NCI-H2029 (cell line): ENCODE data around the gene CAMTA1.
"Not testable (repeated sequence)": the region's sequence is repeated elsewhere in the genome, so short reads cannot be mapped to it uniquely, and the experiment has no call there.

Experiments used
- DNase-seq: peaks from one replicate; lab custom pipeline; 2025; lab: John Stamatoyannopoulos, UW

CAMTA1 gene, protein sequence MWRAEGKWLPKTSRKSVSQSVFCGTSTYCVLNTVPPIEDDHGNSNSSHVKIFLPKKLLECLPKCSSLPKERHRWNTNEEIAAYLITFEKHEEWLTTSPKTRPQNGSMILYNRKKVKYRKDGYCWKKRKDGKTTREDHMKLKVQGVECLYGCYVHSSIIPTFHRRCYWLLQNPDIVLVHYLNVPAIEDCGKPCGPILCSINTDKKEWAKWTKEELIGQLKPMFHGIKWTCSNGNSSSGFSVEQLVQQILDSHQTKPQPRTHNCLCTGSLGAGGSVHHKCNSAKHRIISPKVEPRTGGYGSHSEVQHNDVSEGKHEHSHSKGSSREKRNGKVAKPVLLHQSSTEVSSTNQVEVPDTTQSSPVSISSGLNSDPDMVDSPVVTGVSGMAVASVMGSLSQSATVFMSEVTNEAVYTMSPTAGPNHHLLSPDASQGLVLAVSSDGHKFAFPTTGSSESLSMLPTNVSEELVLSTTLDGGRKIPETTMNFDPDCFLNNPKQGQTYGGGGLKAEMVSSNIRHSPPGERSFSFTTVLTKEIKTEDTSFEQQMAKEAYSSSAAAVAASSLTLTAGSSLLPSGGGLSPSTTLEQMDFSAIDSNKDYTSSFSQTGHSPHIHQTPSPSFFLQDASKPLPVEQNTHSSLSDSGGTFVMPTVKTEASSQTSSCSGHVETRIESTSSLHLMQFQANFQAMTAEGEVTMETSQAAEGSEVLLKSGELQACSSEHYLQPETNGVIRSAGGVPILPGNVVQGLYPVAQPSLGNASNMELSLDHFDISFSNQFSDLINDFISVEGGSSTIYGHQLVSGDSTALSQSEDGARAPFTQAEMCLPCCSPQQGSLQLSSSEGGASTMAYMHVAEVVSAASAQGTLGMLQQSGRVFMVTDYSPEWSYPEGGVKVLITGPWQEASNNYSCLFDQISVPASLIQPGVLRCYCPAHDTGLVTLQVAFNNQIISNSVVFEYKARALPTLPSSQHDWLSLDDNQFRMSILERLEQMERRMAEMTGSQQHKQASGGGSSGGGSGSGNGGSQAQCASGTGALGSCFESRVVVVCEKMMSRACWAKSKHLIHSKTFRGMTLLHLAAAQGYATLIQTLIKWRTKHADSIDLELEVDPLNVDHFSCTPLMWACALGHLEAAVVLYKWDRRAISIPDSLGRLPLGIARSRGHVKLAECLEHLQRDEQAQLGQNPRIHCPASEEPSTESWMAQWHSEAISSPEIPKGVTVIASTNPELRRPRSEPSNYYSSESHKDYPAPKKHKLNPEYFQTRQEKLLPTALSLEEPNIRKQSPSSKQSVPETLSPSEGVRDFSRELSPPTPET (N-terminal part only)

GRCh38 chr1:6785318-6785727, at the start of gene CAMTA1:
CAMTA1 (plus strand) TSS chr1:6785454; CDS start chr1:6785531, 77 bp downstream.
- no peak for DNase-seq

DNA sequence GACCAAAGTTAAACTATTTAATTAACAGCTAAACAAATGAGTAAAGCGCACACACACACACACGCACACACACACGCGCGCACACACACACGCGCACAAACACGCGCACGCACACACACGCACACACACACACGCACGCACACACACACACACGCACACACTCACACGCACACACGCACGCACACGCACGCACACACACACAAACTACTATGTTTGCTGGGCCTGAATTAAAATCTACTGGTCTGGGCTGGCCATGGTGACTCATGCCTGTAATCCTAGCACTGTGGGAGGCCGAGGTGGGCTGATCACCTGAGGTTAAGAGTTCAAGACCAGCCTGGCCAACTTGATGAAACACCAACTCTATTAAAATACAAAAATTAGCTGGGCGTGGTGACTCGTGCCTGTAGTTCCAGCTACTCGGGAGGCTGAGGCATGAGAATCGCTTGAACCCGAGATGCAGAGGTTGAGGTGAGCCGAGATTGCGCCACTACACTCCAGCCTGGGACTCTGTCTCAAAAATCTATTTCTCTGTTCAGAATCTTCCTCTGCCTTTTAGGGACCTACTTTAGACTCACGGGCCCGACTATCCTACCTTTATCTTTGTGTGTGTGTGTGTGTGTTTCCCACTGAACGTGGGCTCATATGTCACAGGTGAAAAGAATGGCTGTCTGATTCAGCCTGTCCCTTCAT, 46.1 kb upstream of the CAMTA1 start:
- no peak for DNase-seq

GRCh38 chr1:6742676-6743188, 42.5 kb upstream of the CAMTA1 start:
- DNase-seq, result not testable (repeated sequence)

DNA sequence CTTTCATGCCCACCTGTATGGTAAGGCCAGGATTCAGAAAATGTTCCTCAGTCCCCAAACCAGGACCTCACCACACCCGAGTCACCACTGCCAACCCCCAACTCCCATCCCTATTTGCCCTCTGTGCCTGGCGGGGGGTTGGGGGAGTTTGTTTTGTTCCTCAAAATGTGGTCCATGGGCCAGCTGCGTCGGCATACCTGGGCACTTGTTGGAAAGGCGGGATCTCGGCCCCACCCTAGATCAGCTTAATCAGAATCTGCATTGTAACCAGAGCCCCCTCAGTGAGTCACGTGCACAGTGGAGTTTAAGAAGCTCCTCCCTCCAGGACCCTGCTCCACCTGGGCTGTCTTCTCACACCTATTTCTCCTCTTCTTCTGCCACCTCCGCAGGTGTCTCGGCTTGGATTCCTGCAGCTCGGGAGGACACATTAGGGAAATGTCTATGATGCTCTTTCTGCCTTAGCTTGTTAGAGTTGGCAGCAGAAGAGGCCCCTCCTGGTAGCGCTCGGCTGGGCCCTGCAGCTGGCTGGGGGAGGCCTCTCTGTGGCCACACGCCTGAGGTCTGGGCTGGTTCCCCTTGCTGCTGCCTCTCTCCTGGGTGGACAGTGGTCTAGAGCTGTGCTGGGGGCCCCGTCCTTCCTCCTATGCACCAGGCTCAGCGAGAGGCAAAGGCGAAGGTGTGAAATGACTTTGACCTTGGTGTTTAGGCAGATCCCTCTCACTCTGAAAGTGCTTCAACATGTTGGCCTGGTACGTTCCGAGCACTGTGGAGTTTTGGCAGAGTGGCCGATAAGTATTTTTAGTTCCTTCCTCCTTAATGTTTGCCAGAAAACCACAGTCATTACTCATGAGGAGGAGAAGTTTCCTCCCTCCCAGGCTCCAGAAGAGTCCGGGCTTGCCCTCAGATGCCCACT, 41.8 kb upstream of the CAMTA1 start:
- DNase-seq, result no peak

GRCh38 chr1:6745073-6745472, 40.2 kb upstream of the CAMTA1 start:
- no peak for DNase-seq

DNA sequence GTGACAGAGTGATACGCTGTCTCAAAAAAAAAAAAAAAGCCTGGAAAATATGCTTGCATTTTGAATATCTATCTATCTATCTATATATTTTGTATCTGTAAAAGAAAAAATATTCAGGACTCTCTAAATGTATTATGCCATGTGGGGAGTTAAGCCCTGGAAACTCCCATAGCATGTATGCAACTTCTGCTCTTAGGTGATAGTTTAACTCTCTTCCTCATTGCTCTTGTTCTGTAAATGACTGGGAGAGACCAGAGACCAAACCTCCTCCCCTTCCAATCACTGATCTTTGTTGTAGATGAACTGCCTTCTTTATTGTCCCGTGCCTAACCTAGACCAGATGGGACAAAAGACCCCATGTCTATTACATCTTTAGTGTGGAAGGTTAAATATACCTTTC, 37.6 kb upstream of the CAMTA1 start:
- no peak for DNase-seq

DNA sequence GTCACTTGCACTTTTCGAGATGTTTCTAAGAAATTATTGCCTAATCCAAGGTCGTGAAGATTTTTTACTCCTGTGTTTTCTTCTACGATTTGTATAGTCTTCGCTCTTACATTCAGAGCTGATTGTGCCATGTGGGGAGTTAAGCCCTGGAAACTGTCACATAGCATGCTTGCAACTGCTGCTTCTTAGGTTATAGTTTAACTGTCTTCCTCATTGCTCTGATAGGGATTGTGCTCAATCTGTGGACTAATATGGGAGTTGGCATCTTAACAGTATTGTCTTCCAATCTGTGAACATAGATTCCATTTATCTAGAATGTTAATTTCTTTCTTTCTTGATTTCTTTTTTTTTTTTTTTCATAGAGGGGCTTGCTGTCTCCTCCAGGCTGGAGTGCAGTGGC, 34.8 kb upstream of the CAMTA1 start:
- DNase-seq, result no peak

DNA sequence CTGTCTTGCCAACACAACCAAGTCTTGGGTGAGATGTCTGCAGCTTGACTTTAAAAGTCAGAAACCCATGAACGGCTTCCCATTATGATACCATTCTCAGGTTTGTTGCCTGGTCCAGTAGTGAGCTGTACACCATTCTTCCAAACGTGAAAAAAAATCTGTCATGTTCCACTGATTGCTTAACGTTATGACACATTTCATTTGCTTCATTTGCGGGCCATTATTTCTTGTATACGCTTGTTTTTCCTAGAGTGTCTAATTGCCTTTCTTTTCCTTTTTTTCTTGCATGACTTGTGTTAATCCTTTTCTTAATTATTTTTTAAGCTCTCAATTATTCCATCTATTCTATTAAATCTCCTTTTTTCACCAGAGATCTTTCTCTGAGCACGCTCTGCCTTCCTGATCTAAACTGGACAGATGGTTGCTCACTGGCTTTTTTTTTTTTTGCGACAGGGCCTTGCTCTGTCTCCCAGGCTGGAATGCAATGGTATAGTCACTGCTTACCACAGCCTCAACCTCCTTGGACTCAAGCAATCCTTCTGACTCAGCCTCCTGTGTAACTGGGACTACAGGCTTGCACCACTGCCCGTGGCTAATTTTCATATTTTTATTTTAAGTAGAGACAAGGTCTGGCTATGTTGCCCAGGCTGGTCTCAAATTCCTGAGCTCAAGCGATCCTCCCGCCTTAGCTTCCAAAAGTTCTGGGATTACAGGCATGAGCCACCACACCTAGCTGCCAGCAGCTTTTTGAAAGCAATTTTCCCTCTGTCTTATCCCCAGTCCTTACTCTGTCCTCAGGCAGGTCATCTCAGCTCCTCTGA, 31.7 kb upstream of the CAMTA1 start:
- DNase-seq, result no peak

DNA sequence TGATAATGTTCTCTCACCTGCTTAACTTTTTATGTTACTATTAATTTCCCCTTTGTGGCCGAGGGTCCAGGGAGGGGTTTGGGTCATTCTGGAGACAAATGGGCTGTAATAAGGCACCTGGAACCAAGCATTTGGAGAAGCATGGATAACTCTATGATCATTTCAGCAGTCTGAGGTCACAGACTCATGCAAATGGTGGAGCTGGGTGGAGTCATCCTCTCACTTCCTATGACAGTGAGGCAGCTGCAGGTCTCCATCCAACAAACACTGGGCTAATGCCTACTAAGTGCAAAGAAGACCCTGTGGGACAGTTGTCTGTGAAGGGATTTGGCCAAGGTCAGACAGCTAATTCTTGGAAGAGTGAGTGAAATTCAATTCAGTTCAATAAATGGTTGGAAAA, 28.8 kb upstream of the CAMTA1 start:
- DNase-seq, result no peak

DNA sequence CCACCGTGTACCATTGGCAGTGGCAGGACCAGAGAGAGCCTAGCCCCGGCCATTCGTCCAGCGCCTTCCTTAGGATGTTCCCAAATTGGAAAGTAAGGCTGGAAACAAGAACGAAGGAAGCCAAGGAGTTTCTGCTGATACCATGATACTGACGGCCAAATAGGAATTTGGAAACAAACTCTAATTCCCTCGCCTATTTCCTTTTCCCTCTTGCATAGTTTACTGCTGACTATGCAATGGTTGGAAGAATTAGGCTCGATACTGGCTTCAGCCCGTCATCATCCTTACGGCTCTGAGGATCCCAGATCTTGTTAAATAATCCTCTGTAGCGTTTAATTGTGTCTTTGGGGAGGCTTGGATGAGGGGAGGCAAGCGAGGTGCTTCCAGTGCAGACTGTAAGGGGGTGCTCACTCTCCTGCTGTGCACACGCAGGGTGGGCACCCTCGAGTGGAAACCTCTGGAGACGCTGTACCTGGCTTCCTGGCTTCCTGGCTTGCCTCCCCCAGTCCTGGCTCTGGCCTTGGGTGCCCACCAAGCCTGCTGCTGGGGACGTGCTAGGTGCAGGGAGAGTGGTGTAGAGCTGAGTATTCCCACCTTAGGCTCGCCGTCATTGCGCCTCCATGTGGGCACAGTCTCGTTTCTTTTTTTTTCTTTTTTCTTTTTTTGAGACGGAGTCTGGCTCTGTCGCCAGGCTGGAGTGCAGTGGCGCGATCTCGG, 27.4 kb upstream of the CAMTA1 start:
- no peak for DNase-seq

GRCh38 chr1:6761196-6761737, 24.0 kb upstream of the CAMTA1 start:
- no peak for DNase-seq

- no peak for DNase-seq
Measured at GRCh38 chr1:6762060-6762459, 23.2 kb upstream of the CAMTA1 start.

DNA sequence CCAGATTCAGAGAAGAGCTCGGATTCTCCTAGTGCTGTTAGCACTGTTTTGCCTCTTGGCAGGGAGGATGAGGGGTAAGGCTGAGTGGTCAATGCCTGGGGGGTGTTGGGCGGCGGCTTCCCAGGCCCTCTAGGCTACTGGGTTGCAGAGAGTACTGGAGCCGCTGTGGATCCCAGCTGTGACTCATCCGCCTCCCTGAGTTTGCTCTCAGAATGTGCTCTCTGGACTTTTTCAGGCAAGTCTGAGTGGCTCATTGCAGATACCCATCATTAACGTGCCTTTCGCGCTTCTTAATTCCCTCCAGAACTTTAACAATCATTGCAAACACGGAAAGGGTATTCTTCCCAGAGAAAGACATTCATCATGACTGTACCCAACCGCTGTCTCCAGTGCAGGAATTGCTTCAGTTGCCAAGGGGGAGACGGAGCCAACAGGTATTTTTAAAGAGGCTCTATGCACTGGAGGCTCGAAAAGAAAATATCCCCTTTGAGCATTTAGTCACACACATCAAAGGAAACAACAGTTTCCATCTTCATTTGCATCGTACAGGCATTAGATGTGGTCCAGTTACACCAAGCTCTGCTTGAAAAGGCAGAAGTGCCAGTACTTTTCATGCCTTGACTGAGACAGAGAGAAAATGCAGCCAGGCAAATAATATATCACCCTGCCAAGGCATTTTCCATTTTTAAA, 14.4 kb upstream of the CAMTA1 start:
- no peak for DNase-seq

DNA sequence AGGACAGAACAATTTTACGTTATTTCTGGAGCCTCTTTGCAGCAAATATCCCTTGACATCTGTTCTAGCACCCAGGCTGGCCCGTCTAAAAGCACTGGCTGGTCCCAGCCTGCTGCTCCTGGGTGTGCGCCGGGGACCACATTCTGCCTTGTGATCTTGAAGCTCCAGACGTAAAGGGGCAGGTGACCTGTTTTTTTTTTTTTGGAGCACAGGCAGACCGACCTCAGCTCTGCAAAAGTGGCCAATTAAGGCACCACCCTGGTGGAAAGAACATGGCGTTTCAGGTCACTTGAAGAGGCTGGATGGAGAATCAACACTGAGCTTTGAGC, 13.8 kb upstream of the CAMTA1 start:
- DNase-seq, result no peak

GRCh38 chr1:6774381-6774780, 10.9 kb upstream of the CAMTA1 start:
- DNase-seq, result no peak

GRCh38 chr1:6775261-6776043, 9.8 kb upstream of the CAMTA1 start:
- no peak for DNase-seq

DNA sequence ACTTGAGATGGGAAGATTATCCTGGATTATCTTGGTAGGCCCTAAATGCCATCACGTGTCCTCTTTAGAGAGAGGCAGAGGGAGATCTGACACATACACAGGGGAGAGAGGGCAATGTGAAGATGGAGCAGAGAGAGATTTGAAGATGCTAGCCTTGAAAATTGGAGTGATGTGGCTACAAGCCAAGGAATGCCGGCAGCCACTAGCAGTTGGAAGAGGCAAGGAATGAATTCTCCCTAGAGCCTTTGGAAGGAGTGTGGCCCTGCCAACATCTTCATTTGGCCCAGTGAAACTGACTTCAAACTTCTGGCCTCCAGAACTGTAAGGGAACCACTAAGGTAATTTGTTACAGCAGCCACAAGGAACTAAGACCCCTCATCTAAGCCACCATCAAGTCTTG, 8.9 kb upstream of the CAMTA1 start:
- no peak for DNase-seq
